HepG2 (cell line): Measurements from ENCODE around the gene GJA5. TPM values are rescaled to one million over a fixed set of nuclear protein-coding genes. Genes with fewer than 3 reads are reported as not detected.

Source experiments
- ATAC-seq: fragments of 200-7000 bp; cut with Tn5 transposase; 3 replicates; pipeline ENCODE4 v1.9.1; 2020; ENCODE audit warnings: mild to moderate bottlenecking, moderate library complexity
- BruUV-seq: library from RNA; stranded (reverse); fragments of 400-500 nt; replicated peaks from 2 replicates; lab custom pipeline; 2021; lab: Mats Ljungman, UMichigan
- CTCF ChIA-PET: fragments of 300-600 bp; formaldehyde crosslinking; extraction: SDS; loops from one replicate; lab custom pipeline; 2021; ENCODE audit warnings: low total read pairs, inconsistent platforms, low intra/inter-chr PET ratio; lab: Yijun Ruan, JAX
- POLR2A ChIA-PET: fragments of 350-600 bp; sonication (Branson Sonifier 250); formaldehyde crosslinking; loops from one replicate; lab custom pipeline; 2020; ENCODE audit warnings: antibody characterized with exemption, inconsistent platforms; lab: Yijun Ruan, JAX
- DNase-seq: peaks from one replicate; pipeline ENCODE4 v3.0.0-alpha.2; 2015; ENCODE audit warnings: low spot score
- FAIRE-seq: peaks from 3 replicates; lab custom pipeline; 2011; peaks lifted over from hg19 to GRCh38; lab: Jason Lieb, UNC
- H2AFZ ChIP-seq: one replicate; pipeline ENCODE4 v1.6.1; 2011; ENCODE audit warnings: low read length, inconsistent platforms
- H3K27ac ChIP-seq: fragments of 300-600 bp; 3 replicates; pipeline ENCODE4 v1.8.0; 2011; ENCODE audit warnings: mixed run types, mild to moderate bottlenecking, mixed read lengths, low read length, inconsistent platforms; ENCODE audit not compliant: insufficient read depth; ENCODE audit errors: extremely low read length
- H3K27me3 ChIP-seq, 2 experiments: fragments of 200-600 bp in 1 of 2; 2 replicates in 1 of 2; 3 replicates in 1 of 2; pipeline versions ENCODE4 v1.6.0 to v1.8.0; 2011; ENCODE audit warnings: low read length in 2 of 2, mild to moderate bottlenecking in 2 of 2, moderate library complexity in 2 of 2, inconsistent platforms in 1 of 2; ENCODE audit not compliant: insufficient read depth in 2 of 2, control insufficient read depth in 1 of 2
- H3K36me3 ChIP-seq, 2 experiments: fragments of 200-600 bp in 1 of 2; replicated peaks in 1 of 2; 2 replicates in 1 of 2; 3 replicates in 1 of 2; pipeline versions ENCODE4 v1.5.1 to v1.8.0; 2011; ENCODE audit warnings: low read length in 2 of 2, inconsistent platforms in 1 of 2; ENCODE audit not compliant: insufficient read depth in 2 of 2, control insufficient read depth in 1 of 2
- H3K4me1 ChIP-seq: 2 replicates; pipeline ENCODE4 v1.5.1; 2012; ENCODE audit warnings: low read length, inconsistent platforms; ENCODE audit not compliant: insufficient read depth
- H3K4me2 ChIP-seq: 2 replicates; pipeline ENCODE4 v1.6.0; 2011; ENCODE audit warnings: low read depth, low read length, inconsistent platforms
- H3K4me3 ChIP-seq, 3 experiments: fragments of 200-600 bp in 1 of 3; sonication (generic), shearing (Covaris generic) in 1 of 3; replicated peaks in 1 of 3; 2 replicates each; pipeline ENCODE4 v1.5.1; 2011 to 2016; ENCODE audit warnings: low read length in 3 of 3, inconsistent platforms in 2 of 3, low read depth in 2 of 3, mild to moderate bottlenecking in 2 of 3, control low read depth in 1 of 3, mixed read lengths in 1 of 3; ENCODE audit not compliant: insufficient read depth in 1 of 3
- H3K79me2 ChIP-seq: one replicate; pipeline ENCODE4 v1.6.1; 2011; ENCODE audit warnings: low read length, inconsistent platforms; ENCODE audit not compliant: insufficient read depth
- H3K9ac ChIP-seq: 2 replicates; pipeline ENCODE4 v1.6.0; 2011; ENCODE audit warnings: mild to moderate bottlenecking, low read depth, low read length, inconsistent platforms; ENCODE audit not compliant: insufficient read depth
- H3K9me3 ChIP-seq: 2 replicates; pipeline ENCODE4 v1.5.1; 2012; ENCODE audit warnings: mild to moderate bottlenecking, low read length
- H4K20me1 ChIP-seq: 2 replicates; pipeline ENCODE4 v1.6.0; 2011; ENCODE audit warnings: inconsistent platforms, mild to moderate bottlenecking, low read length, moderate library complexity; ENCODE audit not compliant: insufficient read depth
- KLF12 ChIP-seq: sonication (generic); formaldehyde crosslinking; IDR thresholded peaks from 2 replicates; pipeline ENCODE4 v1.4.0; 2020; ENCODE audit warnings: missing genetic modification reagents, borderline replicate concordance
- ZNF224 ChIP-seq: sonication (generic); formaldehyde crosslinking; IDR thresholded peaks from 2 replicates; pipeline ENCODE4 v1.5.0; 2020; ENCODE audit warnings: mild to moderate bottlenecking, missing genetic modification reagents
- in situ Hi-C: cut with HindIII; loops from 2 replicates; pipeline ENCODE4 v1.10.0; 2017; ENCODE audit warnings: low pct_unique_long_range_greater_than_20kb; ENCODE audit not compliant: extremely low pct_ligation_motif_present
- intact Hi-C: fragments of 100-400 bp; cut with micrococcal nuclease; formaldehyde crosslinking; loops from one replicate; pipeline ENCODE4 v1.10.0; 2022; ENCODE audit not compliant: unreplicated experiment
- polyA plus RNA-seq, 8 experiments: library from polyadenylated mRNA; depleted of rRNA in 3 of 8; stranded (reverse) in 7 of 8; unstranded in 1 of 8; fragments of >200 nt; fragmentation: Illumina TruSeq in 4 of 8; extraction: Trizol in 4 of 8; gene quantifications; 2 replicates each; pipeline versions ENCODE4 v1.2.1 to v1.2.3, GENCODE V29; 2011 to 2016; ENCODE audit warnings: low read depth in 4 of 8, missing spikeins in 1 of 8, mixed read lengths in 1 of 8; ENCODE audit not compliant: insufficient read depth in 1 of 8
- total RNA-seq, 5 experiments: library from RNA; depleted of rRNA; stranded (reverse); fragments of >200 nt; fragmentation: Illumina TruSeq; extraction: Trizol; gene quantifications; 2 replicates each; pipeline ENCODE4 v1.2.3, GENCODE V29; 2016; ENCODE audit warnings: low read depth in 1 of 5
- TF ChIP-seq, protein P1 (sequence below): sonication (generic); formaldehyde crosslinking; IDR thresholded peaks from 2 replicates; pipeline ENCODE4 v1.4.0; 2020; ENCODE audit warnings: missing genetic modification reagents, borderline replicate concordance

Gene GJA5
- total and polyA plus RNA-seq, 2 of the 13 experiments (the other 11 are each of a cell fraction or from before 2014, with no cell fraction given), result not detected

DNA sequence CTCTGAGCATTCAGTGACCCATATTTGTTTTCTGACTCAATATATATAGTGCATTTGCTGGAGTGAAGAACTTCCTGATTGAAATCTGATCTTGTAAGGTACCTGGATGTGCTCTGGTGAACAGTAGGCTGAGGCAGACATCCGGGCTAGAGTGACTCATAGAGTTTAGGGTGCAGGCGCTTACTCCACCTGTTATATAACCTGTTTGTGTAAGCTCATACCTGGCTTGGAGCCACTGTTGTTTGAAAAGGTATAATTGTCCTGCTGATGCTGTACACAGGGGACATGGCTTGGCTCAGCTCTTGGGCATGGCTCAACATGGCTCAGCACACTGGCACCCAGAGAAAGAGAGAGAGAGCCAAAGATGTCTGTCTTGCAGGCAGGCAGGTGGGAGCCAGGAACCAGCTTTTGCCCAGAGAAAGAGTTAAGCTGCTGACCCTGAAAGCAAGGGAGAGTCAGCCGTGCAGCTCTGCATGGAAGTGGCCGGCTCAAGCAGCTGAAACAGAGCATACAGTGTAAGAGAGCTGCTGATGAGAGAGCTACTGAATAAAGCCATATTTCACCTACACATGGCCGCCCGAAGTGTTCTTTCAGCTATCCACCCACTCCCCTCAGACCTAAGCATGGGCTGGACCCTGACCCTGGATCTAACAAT is 43.2 kb downstream of the GJA5 start (continued):
- TF ChIP-seq, protein P1, sequence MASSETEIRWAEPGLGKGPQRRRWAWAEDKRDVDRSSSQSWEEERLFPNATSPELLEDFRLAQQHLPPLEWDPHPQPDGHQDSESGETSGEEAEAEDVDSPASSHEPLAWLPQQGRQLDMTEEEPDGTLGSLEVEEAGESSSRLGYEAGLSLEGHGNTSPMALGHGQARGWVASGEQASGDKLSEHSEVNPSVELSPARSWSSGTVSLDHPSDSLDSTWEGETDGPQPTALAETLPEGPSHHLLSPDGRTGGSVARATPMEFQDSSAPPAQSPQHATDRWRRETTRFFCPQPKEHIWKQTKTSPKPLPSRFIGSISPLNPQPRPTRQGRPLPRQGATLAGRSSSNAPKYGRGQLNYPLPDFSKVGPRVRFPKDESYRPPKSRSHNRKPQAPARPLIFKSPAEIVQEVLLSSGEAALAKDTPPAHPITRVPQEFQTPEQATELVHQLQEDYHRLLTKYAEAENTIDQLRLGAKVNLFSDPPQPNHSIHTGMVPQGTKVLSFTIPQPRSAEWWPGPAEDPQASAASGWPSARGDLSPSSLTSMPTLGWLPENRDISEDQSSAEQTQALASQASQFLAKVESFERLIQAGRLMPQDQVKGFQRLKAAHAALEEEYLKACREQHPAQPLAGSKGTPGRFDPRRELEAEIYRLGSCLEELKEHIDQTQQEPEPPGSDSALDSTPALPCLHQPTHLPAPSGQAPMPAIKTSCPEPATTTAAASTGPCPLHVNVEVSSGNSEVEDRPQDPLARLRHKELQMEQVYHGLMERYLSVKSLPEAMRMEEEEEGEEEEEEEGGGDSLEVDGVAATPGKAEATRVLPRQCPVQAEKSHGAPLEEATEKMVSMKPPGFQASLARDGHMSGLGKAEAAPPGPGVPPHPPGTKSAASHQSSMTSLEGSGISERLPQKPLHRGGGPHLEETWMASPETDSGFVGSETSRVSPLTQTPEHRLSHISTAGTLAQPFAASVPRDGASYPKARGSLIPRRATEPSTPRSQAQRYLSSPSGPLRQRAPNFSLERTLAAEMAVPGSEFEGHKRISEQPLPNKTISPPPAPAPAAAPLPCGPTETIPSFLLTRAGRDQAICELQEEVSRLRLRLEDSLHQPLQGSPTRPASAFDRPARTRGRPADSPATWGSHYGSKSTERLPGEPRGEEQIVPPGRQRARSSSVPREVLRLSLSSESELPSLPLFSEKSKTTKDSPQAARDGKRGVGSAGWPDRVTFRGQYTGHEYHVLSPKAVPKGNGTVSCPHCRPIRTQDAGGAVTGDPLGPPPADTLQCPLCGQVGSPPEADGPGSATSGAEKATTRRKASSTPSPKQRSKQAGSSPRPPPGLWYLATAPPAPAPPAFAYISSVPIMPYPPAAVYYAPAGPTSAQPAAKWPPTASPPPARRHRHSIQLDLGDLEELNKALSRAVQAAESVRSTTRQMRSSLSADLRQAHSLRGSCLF, result no peak

DNA sequence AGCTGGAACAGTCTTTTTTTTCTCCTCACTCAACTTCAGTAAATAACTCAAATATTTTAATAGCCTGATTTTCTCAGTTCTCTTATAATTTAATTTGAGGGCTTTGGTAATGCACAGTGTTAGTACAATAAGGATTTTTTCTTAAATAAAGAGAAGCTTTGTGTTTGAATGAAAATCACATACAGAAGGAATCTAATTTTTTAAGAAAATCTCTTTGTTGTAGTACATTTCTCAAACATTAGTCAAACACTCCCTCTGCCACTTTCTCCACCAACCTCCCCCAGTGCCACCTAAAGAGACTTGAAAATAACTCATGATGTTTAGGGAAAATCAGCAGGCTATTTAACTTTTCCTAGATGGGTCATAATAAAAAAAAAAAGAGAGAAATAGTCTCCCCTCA is 47.8 kb downstream of the GJA5 start:
- no peaks in the 10 kb centered on the region for H3K36me3 ChIP-seq
- in situ Hi-C loops, result no loop called here
- no peak for FAIRE-seq
- no peak overlapping the region for H3K4me3 ChIP-seq
- no peaks in the 10 kb centered on the region for H3K9me3 ChIP-seq
- no peak for DNase-seq
- no peak overlapping the region for H3K27ac ChIP-seq
- no TSS peak for BruUV-seq
- no peaks in the 10 kb centered on the region for H3K79me2 ChIP-seq
- peaks cover 14% of the 10 kb centered on the region for H3K4me1 ChIP-seq
- no peak overlapping the region for H2AFZ ChIP-seq
- H3K27me3 ChIP-seq, result peaks cover 0 to 6% of the 10 kb centered on the region in 2 experiments; a peak in 2 of 5 replicates
- no peak for ATAC-seq
- no peak overlapping the region for H3K9ac ChIP-seq
- POLR2A ChIA-PET, result no interaction called here
- H4K20me1 ChIP-seq, result no peaks in the 10 kb centered on the region
- H3K4me2 ChIP-seq, result no peak overlapping the region
- CTCF ChIA-PET, result no interaction called here
- TF ChIP-seq KLF12 (CRISPR knock-in tag) (no peak), ZNF224 (no peak)
- TF ChIP-seq, all 625 proteins: peak for 0
- intact Hi-C loops, result no loop called here

Other genes starting within 250 kb of the GJA5 start
- gene BCL9, start 219.1 kb downstream of the GJA5 start, total RNA-seq (2016; rRNA removed; fragmentation: Illumina TruSeq; extraction: Trizol), result 3.1 and 4.6 TPM in 2 replicates
- 2.9 and 3.6 TPM in 2 replicates for gene BCL9, start 219.1 kb downstream of the GJA5 start, polyA plus RNA-seq (2011; rRNA removed)
- 17.7 and 18.1 TPM in 2 replicates for gene ACP6, start 90.1 kb downstream of the GJA5 start, total RNA-seq (2016; rRNA removed; fragmentation: Illumina TruSeq; extraction: Trizol)
- gene ACP6, start 90.1 kb downstream of the GJA5 start, polyA plus RNA-seq (2011; rRNA removed), result 33.7 and 34.1 TPM in 2 replicates
- not detected in 2 replicates for gene GJA8, start 142.2 kb upstream of the GJA5 start, total RNA-seq (2016; rRNA removed; fragmentation: Illumina TruSeq; extraction: Trizol)
- gene GJA8, start 142.2 kb upstream of the GJA5 start, polyA plus RNA-seq (2011; rRNA removed), result not detected in 2 replicates
- 4.1 and 12.2 TPM in 2 replicates for gene GPR89B, start 167.8 kb upstream of the GJA5 start, total RNA-seq (2016; rRNA removed; fragmentation: Illumina TruSeq; extraction: Trizol)
- gene GPR89B, start 167.8 kb upstream of the GJA5 start, polyA plus RNA-seq (2011; rRNA removed), result 16.2 and 20.1 TPM in 2 replicates